ENCODE measurements around the gene RCAN2. TPM values are rescaled to one million over a fixed set of nuclear protein-coding genes. Genes with fewer than 3 reads are reported as not detected.

Gene RCAN2
- total RNA-seq, 2 donors from 2014 or later = 1.3 to 7.4 TPM

- Mint-ChIP-seq H3K4me3 (no peak overlapping the region), H3K36me3 (ENCODE audit: insufficient read depth in 2 of 2) (peaks cover 0 to 5% of the 10 kb centered on the region in 2 donors), H3K27me3 (ENCODE audit: low read depth) (no peaks in the 10 kb centered on the region)
These were observed 46.3 kb downstream of the RCAN2 start for GRCh38 chr6:46444772-46445454.

GRCh38 chr6:46443623-46444022 lies 47.6 kb downstream of the RCAN2 start:
- DNase-seq = no peak
- H3K9me3 Mint-ChIP-seq = peaks cover 2 to 3% of the 10 kb centered on the region in 2 donors
- H3K27ac Mint-ChIP-seq = no peak overlapping the region
- ATAC-seq (replicated peaks in 1 of 2) = no peak
- H3K27me3 Mint-ChIP-seq (ENCODE audit: low read depth) = no peaks in the 10 kb centered on the region
- H3K4me3 Mint-ChIP-seq = no peak overlapping the region
- no peaks in the 10 kb centered on the region for H3K4me1 Mint-ChIP-seq (ENCODE audit: low read depth)
- H3K36me3 Mint-ChIP-seq (ENCODE audit: insufficient read depth in 2 of 2) = peaks cover 0 to 5% of the 10 kb centered on the region in 2 donors

More at GRCh38 chr6:46444772-46445454, 46.3 kb downstream of the RCAN2 start:
- ATAC-seq (replicated peaks in 1 of 2) (no peak), DNase-seq (no peak)
- no peaks in the 10 kb centered on the region for H3K4me1 Mint-ChIP-seq (ENCODE audit: low read depth)
- no peak overlapping the region for H3K27ac Mint-ChIP-seq
- peaks cover 2 to 5% of the 10 kb centered on the region in 2 donors for H3K9me3 Mint-ChIP-seq

- H3K27ac Mint-ChIP-seq = no peak overlapping the region
- ATAC-seq (replicated peaks in 1 of 2) (no peak), DNase-seq (no peak)
- no peaks in the 10 kb centered on the region for H3K4me1 Mint-ChIP-seq (ENCODE audit: low read depth)
- H3K9me3 Mint-ChIP-seq = no peaks in the 10 kb centered on the region
- peaks cover 0 to 5% of the 10 kb centered on the region in 2 donors for H3K36me3 Mint-ChIP-seq (ENCODE audit: insufficient read depth in 2 of 2)
- H3K27me3 Mint-ChIP-seq (ENCODE audit: low read depth) = no peaks in the 10 kb centered on the region
- H3K4me3 Mint-ChIP-seq = no peak overlapping the region
These were observed 50.6 kb downstream of the RCAN2 start for GRCh38 chr6:46440641-46441040.

- no peak overlapping the region for H3K4me3 Mint-ChIP-seq
- ATAC-seq (replicated peaks in 1 of 2) = no peak
- no peaks in the 10 kb centered on the region for H3K9me3 Mint-ChIP-seq
- no peaks in the 10 kb centered on the region for H3K27me3 Mint-ChIP-seq (ENCODE audit: low read depth)
- DNase-seq = no peak
- peaks cover 0 to 2% of the 10 kb centered on the region in 2 donors for H3K36me3 Mint-ChIP-seq (ENCODE audit: insufficient read depth in 2 of 2)
- H3K4me1 Mint-ChIP-seq (ENCODE audit: low read depth) = no peaks in the 10 kb centered on the region
- H3K27ac Mint-ChIP-seq = no peak overlapping the region
These were observed 51.1 kb downstream of the RCAN2 start for GRCh38 chr6:46440141-46440540.

- Mint-ChIP-seq H3K36me3 (ENCODE audit: insufficient read depth in 2 of 2) (no peaks in the 10 kb centered on the region), H3K27me3 (ENCODE audit: low read depth) (no peaks in the 10 kb centered on the region), H3K27ac (no peak overlapping the region), H3K9me3 (no peaks in the 10 kb centered on the region), H3K4me1 (ENCODE audit: low read depth) (no peaks in the 10 kb centered on the region), H3K4me3 (no peak overlapping the region)
- DNase-seq (no peak), ATAC-seq (replicated peaks in 1 of 2) (no peak)
These were observed 53.0 kb downstream of the RCAN2 start for GRCh38 chr6:46438245-46438644.

- Mint-ChIP-seq H3K27ac (no peak overlapping the region), H3K27me3 (ENCODE audit: low read depth) (no peaks in the 10 kb centered on the region), H3K36me3 (ENCODE audit: insufficient read depth in 2 of 2) (no peaks in the 10 kb centered on the region), H3K4me1 (ENCODE audit: low read depth) (no peaks in the 10 kb centered on the region), H3K9me3 (no peaks in the 10 kb centered on the region), H3K4me3 (no peak overlapping the region)
- ATAC-seq (replicated peaks in 1 of 2) (no peak), DNase-seq (no peak)
These were observed 53.5 kb downstream of the RCAN2 start for GRCh38 chr6:46437671-46438221.

- Mint-ChIP-seq H3K36me3 (ENCODE audit: insufficient read depth in 2 of 2) (no peaks in the 10 kb centered on the region), H3K9me3 (no peaks in the 10 kb centered on the region), H3K4me1 (ENCODE audit: low read depth) (no peaks in the 10 kb centered on the region), H3K27me3 (ENCODE audit: low read depth) (peaks cover 15% of the 10 kb centered on the region), H3K4me3 (no peak overlapping the region), H3K27ac (no peak overlapping the region)
- no peak for DNase-seq
- no peak for ATAC-seq (replicated peaks in 1 of 2)
These were observed 68.6 kb downstream of the RCAN2 start for GRCh38 chr6:46422619-46423018.

GRCh38 chr6:46421939-46422338 lies 69.3 kb downstream of the RCAN2 start:
- Mint-ChIP-seq H3K4me1 (ENCODE audit: low read depth) (no peaks in the 10 kb centered on the region), H3K4me3 (no peak overlapping the region), H3K9me3 (no peaks in the 10 kb centered on the region)

GRCh38 chr6:46420921-46421638 lies 70.2 kb downstream of the RCAN2 start:
- Mint-ChIP-seq H3K4me1 (ENCODE audit: low read depth) (no peaks in the 10 kb centered on the region), H3K27ac (no peak overlapping the region), H3K36me3 (ENCODE audit: insufficient read depth in 2 of 2) (no peaks in the 10 kb centered on the region), H3K4me3 (no peak overlapping the region), H3K27me3 (ENCODE audit: low read depth) (peaks cover 10% of the 10 kb centered on the region), H3K9me3 (no peaks in the 10 kb centered on the region)
- DNase-seq (no peak), ATAC-seq (replicated peaks in 1 of 2) (no peak)

More at GRCh38 chr6:46421939-46422338, 69.3 kb downstream of the RCAN2 start:
- no peak for DNase-seq
- no peak overlapping the region for H3K27ac Mint-ChIP-seq
- peaks cover 15% of the 10 kb centered on the region for H3K27me3 Mint-ChIP-seq (ENCODE audit: low read depth)
- no peaks in the 10 kb centered on the region for H3K36me3 Mint-ChIP-seq (ENCODE audit: insufficient read depth in 2 of 2)
- ATAC-seq (replicated peaks in 1 of 2) = no peak

- Mint-ChIP-seq H3K4me1 (ENCODE audit: low read depth) (no peaks in the 10 kb centered on the region), H3K4me3 (no peak overlapping the region), H3K27me3 (ENCODE audit: low read depth) (peaks cover 10% of the 10 kb centered on the region), H3K27ac (no peak overlapping the region), H3K9me3 (no peaks in the 10 kb centered on the region), H3K36me3 (ENCODE audit: insufficient read depth in 2 of 2) (no peaks in the 10 kb centered on the region)
- ATAC-seq (replicated peaks in 1 of 2) (no peak), DNase-seq (peak; percentile 33 to 37)
These were observed 71.7 kb downstream of the RCAN2 start for GRCh38 chr6:46419576-46420002.

- DNase-seq = no peak
- ATAC-seq (replicated peaks in 1 of 2) = no peak
- no peaks in the 10 kb centered on the region for H3K4me1 Mint-ChIP-seq (ENCODE audit: low read depth)
- no peaks in the 10 kb centered on the region for H3K27me3 Mint-ChIP-seq (ENCODE audit: low read depth)
- H3K9me3 Mint-ChIP-seq = no peaks in the 10 kb centered on the region
- H3K4me3 Mint-ChIP-seq = no peak overlapping the region
- no peak overlapping the region for H3K27ac Mint-ChIP-seq
- H3K36me3 Mint-ChIP-seq (ENCODE audit: insufficient read depth in 2 of 2) = no peaks in the 10 kb centered on the region
These were observed 76.9 kb downstream of the RCAN2 start for GRCh38 chr6:46414398-46414797.

GRCh38 chr6:46412662-46413061 lies 78.6 kb downstream of the RCAN2 start:
- Mint-ChIP-seq H3K4me1 (ENCODE audit: low read depth) (no peaks in the 10 kb centered on the region), H3K4me3 (no peak overlapping the region), H3K36me3 (ENCODE audit: insufficient read depth in 2 of 2) (no peaks in the 10 kb centered on the region), H3K9me3 (no peaks in the 10 kb centered on the region), H3K27me3 (ENCODE audit: low read depth) (no peaks in the 10 kb centered on the region), H3K27ac (no peak overlapping the region)
- no peak for DNase-seq
- no peak for ATAC-seq (replicated peaks in 1 of 2)

GRCh38 chr6:46411456-46412197 lies 79.6 kb downstream of the RCAN2 start:
- DNase-seq (no peak), ATAC-seq (replicated peaks in 1 of 2) (no peak)
- no peaks in the 10 kb centered on the region for H3K9me3 Mint-ChIP-seq
- H3K4me1 Mint-ChIP-seq (ENCODE audit: low read depth) = no peaks in the 10 kb centered on the region
- H3K36me3 Mint-ChIP-seq (ENCODE audit: insufficient read depth in 2 of 2) = no peaks in the 10 kb centered on the region
- no peak overlapping the region for H3K27ac Mint-ChIP-seq
- H3K4me3 Mint-ChIP-seq = no peak overlapping the region
- no peaks in the 10 kb centered on the region for H3K27me3 Mint-ChIP-seq (ENCODE audit: low read depth)
